ENCODE results near the gene CD47.

GRCh38 chr3:108093616-108094015 lies 2.8 kb upstream of the CD47 start:
- TF ChIP-seq CTCF (IDR thresholded peaks at IDR 0.05): no peak
- no peak for TF ChIP-seq EP300 (IDR thresholded peaks at IDR 0.05)
- TF ChIP-seq POLR2A (IDR thresholded peaks at IDR 0.05): no peak

All from stomach (tissue), 4 donors.